ENCODE measurements around the gene BMP8B. TPM values are rescaled to one million over a fixed set of nuclear protein-coding genes. Genes with fewer than 3 reads are reported as not detected.

The BMP8B gene
- total and polyA plus RNA-seq, 2 of the 8 experiments (the other 6 are each of a cell fraction or from before 2014, with no cell fraction given) = 0.37 to 0.50 TPM

GRCh38 chr1:39805385-39805784 is 16.7 kb upstream of the BMP8B start:
- H3K4me3 ChIP-seq (ENCODE audit: extremely low read depth in 1 of 4, insufficient read depth in 2 of 4, low read depth in 3 of 4, low read length in 4 of 4) = no peak overlapping the region
- no peak for DNase-seq (ENCODE audit: low read depth in 1 of 2, low spot score in 2 of 2)
- no peak overlapping the region for H3K4ac ChIP-seq (replicated peaks; ENCODE audit: insufficient read length, low read depth, low read length)
- H4K91ac ChIP-seq (replicated peaks; ENCODE audit: insufficient read length, low read length) = no peak overlapping the region
- H4K8ac ChIP-seq (ENCODE audit: extremely low read depth, insufficient read depth, low read length) = no peak overlapping the region
- no peak overlapping the region for H2BK15ac ChIP-seq (ENCODE audit: low read length)
- no peaks in the 10 kb centered on the region for H3K79me1 ChIP-seq (ENCODE audit: low read depth, low read length)
- H3K27me3 ChIP-seq (replicated peaks in 1 of 4; ENCODE audit: control insufficient read depth in 3 of 4, extremely low read depth in 1 of 4, insufficient read depth in 3 of 4, low read length in 3 of 4) = no peaks in the 10 kb centered on the region
- H3K27ac ChIP-seq (ENCODE audit: low read depth, low read length) = no peak overlapping the region
- H3K56ac ChIP-seq (replicated peaks; ENCODE audit: insufficient read length, low read depth, low read length) = no peak overlapping the region
- no peak overlapping the region for H2AFZ ChIP-seq (ENCODE audit: low read length)
- no peak overlapping the region for H3K14ac ChIP-seq (ENCODE audit: insufficient read length)
- H2BK12ac ChIP-seq (ENCODE audit: low read depth, low read length) = no peak overlapping the region
- WGBS, 2 experiments (ENCODE audit: extremely low coverage in 1 of 2, insufficient coverage in 1 of 2, insufficient read length in 1 of 2, insufficient replicate concordance in 2 of 2, low coverage in 1 of 2, low lambda C conversion rate in 2 of 2, missing lambda C conversion rate in 1 of 2) = 87% methylated on average over 2 of the region's 2 CpGs; no CpG with 5 or more reads in 1 of the 2 experiments
- H3K79me2 ChIP-seq (ENCODE audit: control insufficient read depth in 1 of 2, insufficient read depth in 2 of 2, low read length in 2 of 2) = no peaks in the 10 kb centered on the region
- H3K4me2 ChIP-seq (ENCODE audit: insufficient read depth in 1 of 2, low read depth in 2 of 2, low read length in 2 of 2) = no peak overlapping the region
- H2BK5ac ChIP-seq (ENCODE audit: low read depth, low read length) = no peak overlapping the region
- no peaks in the 10 kb centered on the region for H4K20me1 ChIP-seq (replicated peaks in 1 of 2; ENCODE audit: control insufficient read depth in 1 of 2, insufficient read depth in 2 of 2, low read length in 2 of 2)
- H2AK5ac ChIP-seq (ENCODE audit: low read depth, low read length) = no peak overlapping the region
- ChIA-PET CTCF (ENCODE audit: partially characterized antibody) (no interaction called here), POLR2A (ENCODE audit: partially characterized antibody) (interaction anchor here (1.2 kb wide), 1 partner anchor 104 kb away, joined by 4 read pairs; no protein-coding TSS in a partner anchor)
- peaks cover 0 to 3% (median 0%) of the 10 kb centered on the region in 4 experiments; a peak in 2 of 7 replicates for H3K4me1 ChIP-seq (replicated peaks in 1 of 4; ENCODE audit: control insufficient read depth in 3 of 4, insufficient read depth in 4 of 4, low read length in 3 of 4)
- H3K18ac ChIP-seq (ENCODE audit: extremely low read depth, low read length) = no peak overlapping the region
- no peak overlapping the region for H4K5ac ChIP-seq (ENCODE audit: insufficient read length, low read depth, low read length)
- H2BK120ac ChIP-seq (replicated peaks; ENCODE audit: low read depth, low read length) = no peak overlapping the region
- H3K23me2 ChIP-seq (ENCODE audit: low read depth, low read length) = no peaks in the 10 kb centered on the region
- no peak overlapping the region for H3K23ac ChIP-seq (ENCODE audit: insufficient read length)
- H2BK20ac ChIP-seq (ENCODE audit: low read length) = no peak overlapping the region
- no peaks in the 10 kb centered on the region for H3K36me3 ChIP-seq (ENCODE audit: control insufficient read depth in 2 of 4, insufficient read depth in 4 of 4, low read length in 3 of 4)
- no peak overlapping the region for H3K9ac ChIP-seq (replicated peaks in 1 of 4; ENCODE audit: extremely low read depth in 1 of 4, low read depth in 3 of 4, low read length in 3 of 4)
- H3K9me3 ChIP-seq (ENCODE audit: insufficient read depth in 2 of 2, low read depth in 1 of 2, low read length in 1 of 2) = peaks cover 0 to 9% of the 10 kb centered on the region in 2 experiments; a peak in 1 of 4 replicates
- no peak for FAIRE-seq
- TF ChIP-seq, protein P1, sequence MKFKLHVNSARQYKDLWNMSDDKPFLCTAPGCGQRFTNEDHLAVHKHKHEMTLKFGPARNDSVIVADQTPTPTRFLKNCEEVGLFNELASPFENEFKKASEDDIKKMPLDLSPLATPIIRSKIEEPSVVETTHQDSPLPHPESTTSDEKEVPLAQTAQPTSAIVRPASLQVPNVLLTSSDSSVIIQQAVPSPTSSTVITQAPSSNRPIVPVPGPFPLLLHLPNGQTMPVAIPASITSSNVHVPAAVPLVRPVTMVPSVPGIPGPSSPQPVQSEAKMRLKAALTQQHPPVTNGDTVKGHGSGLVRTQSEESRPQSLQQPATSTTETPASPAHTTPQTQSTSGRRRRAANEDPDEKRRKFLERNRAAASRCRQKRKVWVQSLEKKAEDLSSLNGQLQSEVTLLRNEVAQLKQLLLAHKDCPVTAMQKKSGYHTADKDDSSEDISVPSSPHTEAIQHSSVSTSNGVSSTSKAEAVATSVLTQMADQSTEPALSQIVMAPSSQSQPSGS (IDR thresholded peaks at IDR 0.05; ENCODE audit: low read length) = no peak
- no peak for TF ChIP-seq SP1 (IDR thresholded peaks at IDR 0.05; ENCODE audit: low read depth, low read length)
- TF ChIP-seq, protein P2, sequence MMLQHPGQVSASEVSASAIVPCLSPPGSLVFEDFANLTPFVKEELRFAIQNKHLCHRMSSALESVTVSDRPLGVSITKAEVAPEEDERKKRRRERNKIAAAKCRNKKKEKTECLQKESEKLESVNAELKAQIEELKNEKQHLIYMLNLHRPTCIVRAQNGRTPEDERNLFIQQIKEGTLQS (IDR thresholded peaks at IDR 0.05; ENCODE audit: insufficient read depth, low read depth, low read length) = no peak
- no peak for TF ChIP-seq PHF8 (conservative IDR thresholded peaks at IDR 0.05; ENCODE audit: low read depth, low read length)
- no peak for TF ChIP-seq POLR2A (IDR thresholded peaks at IDR 0.05; ENCODE audit: control extremely low read depth in 1 of 2, low read depth in 2 of 2, low read length in 2 of 2)
- TF ChIP-seq SIX5 (IDR thresholded peaks at IDR 0.05; ENCODE audit: low read depth, low read length) = no peak
- TF ChIP-seq TEAD4 (IDR thresholded peaks at IDR 0.05; ENCODE audit: low read depth, low read length) = no peak
- no peak for TF ChIP-seq EZH2 (IDR thresholded peaks at IDR 0.05; ENCODE audit: low read depth, low read length, severe bottlenecking)
- TF ChIP-seq, protein P3, sequence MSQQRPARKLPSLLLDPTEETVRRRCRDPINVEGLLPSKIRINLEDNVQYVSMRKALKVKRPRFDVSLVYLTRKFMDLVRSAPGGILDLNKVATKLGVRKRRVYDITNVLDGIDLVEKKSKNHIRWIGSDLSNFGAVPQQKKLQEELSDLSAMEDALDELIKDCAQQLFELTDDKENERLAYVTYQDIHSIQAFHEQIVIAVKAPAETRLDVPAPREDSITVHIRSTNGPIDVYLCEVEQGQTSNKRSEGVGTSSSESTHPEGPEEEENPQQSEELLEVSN (IDR thresholded peaks at IDR 0.05) = no peak
- TF ChIP-seq RBBP5 (IDR thresholded peaks at IDR 0.05; ENCODE audit: borderline replicate concordance, low read depth, low read length) = no peak
- no peak for TF ChIP-seq RNF2 (IDR thresholded peaks at IDR 0.05; ENCODE audit: borderline replicate concordance, low read depth, low read length, missing control alignments, poor library complexity, severe bottlenecking)
